Retina (tissue), 1 donor: ENCODE measurements around the gene CIZ1.
A peak's percentile ranks its signal among the peaks of the same experiment; 100 is the strongest.

ENCODE experiments used
- DNase-seq: peaks from one replicate; pipeline ENCODE4 v3.0.0-alpha.2; 2016

Gene CIZ1

DNA sequence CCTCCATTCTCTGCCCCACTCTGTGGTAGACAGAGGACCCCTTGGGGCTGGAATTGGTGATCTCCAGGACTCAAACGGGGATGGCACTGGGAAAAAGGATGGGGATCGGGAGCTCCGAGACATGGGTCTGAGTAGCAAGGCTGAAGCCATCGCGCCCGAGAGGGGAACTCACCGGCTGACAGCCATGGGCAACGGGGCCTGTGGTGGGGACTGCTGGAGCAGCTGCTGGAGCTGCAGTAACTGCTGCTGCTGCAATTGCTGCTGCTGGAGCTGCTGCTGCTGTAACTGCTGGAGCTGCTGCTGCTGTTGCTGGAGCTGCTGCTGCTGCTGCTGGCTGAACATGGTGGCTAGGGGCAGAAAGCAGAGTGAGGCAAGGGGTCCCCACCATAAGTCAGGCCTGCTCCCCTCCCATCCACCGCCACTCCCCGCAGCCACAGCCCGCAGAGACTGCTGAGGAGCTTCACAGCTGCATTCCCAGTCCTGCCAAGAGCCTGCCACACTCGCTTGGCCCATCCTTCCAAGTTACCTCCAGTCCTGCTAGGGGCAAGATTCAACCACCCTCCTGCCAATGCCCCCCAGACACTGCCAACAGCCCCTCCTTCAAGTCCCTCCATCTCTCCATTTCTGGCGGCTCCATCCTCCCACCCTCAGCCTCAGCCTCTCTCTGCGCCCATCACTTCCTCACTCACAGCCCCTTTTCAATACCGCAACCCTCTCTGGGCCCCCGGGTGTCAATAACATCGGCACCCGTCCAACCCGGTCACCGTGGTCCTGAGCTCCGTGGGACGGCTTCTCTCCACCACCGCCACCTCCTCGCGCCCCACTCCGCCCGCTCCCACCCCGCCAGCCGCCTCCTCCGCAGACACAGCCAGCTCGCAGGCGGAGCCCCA lies 611 bp downstream of the CIZ1 start:
- peak; percentile 65 for DNase-seq

GRCh38 chr9:128190013-128190412 lies 1.4 kb downstream of the CIZ1 start:
- DNase-seq: no peak

- DNase-seq: no peak
Measured at GRCh38 chr9:128188209-128188608, 3.2 kb downstream of the CIZ1 start.

DNA sequence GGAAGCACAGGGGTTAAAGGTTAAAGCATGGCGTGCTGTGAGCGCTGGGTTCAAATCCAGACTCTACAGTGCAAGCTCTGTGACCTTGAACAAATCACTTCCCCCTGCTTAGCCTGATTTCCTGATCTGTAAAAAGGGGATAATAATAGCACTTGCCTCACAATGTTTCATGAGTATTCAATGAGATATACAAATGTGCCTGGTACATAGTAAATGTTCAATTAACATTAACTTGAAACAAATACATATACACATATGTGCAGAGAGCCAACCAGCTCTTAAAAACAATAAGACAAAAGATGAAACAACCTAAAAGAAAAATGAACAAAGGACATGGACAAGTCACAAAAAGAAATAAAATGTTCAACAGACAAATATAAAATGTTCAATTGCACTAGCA lies 4.0 kb downstream of the CIZ1 start:
- no peak for DNase-seq

GRCh38 chr9:128185979-128186965 lies 5.1 kb downstream of the CIZ1 start:
- DNase-seq: no peak

GRCh38 chr9:128182893-128183588 lies 8.3 kb downstream of the CIZ1 start:
- no peak for DNase-seq

- peak; percentile 47 for DNase-seq
Measured at GRCh38 chr9:128181480-128181879, 9.9 kb downstream of the CIZ1 start.

DNA sequence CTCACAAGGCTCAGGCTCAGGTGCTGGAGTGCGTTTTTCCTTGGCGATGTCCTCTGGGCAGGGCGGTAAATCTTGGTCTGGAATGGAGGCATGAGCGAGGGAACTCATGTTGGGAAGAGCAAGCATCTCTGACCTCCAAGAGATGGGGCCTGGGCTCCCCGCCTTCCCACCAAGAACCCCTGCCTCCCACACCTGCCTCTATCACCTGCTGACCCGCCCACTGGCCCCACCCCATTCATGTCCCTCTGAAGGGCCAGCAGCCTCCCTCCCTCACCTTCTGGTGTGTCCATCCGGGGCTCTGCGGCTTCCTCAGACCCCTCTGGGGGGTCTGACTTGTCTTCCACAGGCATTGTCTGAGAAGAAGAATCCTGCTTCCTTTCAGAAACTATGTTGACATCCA lies 10.9 kb downstream of the CIZ1 start:
- DNase-seq: no peak

- no peak for DNase-seq
Measured at GRCh38 chr9:128180001-128180400, 11.4 kb downstream of the CIZ1 start.

DNA sequence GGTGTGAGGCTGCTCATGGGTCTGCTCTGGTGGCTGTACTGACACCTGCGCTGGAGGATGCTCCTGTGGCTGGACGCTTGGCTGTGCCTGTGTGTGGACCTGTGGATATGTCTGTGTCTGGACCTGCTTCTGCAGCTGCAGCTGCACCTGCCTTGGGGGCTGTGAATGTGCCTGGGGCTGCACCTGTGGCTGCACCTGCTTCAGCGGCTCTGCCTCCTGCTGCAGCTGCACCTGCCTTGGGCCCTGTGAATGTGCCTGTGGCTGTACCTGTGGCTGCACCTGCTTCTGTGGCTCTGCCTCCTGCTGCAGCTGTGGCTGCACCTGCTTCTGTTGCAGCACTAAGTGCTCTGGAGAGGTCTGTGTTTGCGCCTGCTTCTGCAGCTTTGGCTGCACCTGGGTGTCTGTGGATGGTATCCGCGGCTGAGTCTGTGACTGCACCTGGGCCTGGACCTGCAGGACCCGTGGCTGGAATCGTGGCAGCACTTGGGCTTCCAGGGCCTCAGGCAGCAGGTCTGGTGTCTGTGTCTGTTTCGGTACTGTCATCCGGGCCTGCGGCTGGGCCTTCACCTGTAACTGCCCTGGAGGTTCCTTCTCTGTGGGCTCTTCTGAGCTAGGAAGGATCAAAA lies 12.5 kb downstream of the CIZ1 start:
- no peak for DNase-seq

DNA sequence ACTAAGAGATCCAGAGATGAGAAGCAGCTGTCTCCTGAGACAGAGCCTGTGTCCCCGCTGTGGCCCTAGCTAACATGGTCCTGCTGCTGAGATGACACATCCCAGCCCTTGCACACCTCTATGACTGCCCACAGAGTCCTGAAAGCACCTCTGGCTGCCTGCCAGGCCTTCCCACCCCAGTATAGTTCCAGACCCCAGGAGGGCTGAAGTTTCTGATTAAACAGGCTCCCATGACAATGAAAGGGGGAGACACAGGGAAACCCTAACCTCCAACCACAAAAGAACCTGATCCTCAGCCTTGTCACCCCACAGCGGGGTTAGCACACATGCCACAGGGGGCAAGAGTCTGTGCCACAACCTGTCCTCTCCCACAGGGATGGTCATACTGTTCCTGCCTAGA lies 15.6 kb downstream of the CIZ1 start:
- no peak for DNase-seq

DNA sequence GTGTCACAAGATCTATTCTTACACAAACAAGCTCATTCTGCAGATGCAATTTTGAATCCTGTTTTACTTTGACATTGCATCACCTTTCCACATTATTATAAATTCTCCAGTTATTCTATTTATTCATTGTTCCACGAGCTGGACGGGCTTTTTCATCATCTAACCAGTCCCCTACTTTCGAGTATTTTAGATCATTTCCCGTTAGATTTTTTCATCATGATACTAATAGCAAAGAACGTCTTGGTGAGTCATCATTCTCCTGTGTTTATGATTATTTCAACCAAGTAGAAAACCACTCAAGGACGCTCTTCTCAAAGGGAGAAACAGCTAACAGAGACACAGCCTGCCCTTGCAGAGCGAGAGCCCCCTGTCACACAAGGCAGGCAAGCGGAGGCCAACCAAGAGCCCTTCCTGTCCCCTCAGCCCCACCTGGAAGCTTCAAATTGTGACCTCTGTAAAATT lies 16.2 kb downstream of the CIZ1 start:
- DNase-seq: no peak

GRCh38 chr9:128174062-128174461 lies 17.3 kb downstream of the CIZ1 start:
- no peak for DNase-seq

GRCh38 chr9:128169925-128170324 lies 21.4 kb downstream of the CIZ1 start:
- no peak for DNase-seq

DNA sequence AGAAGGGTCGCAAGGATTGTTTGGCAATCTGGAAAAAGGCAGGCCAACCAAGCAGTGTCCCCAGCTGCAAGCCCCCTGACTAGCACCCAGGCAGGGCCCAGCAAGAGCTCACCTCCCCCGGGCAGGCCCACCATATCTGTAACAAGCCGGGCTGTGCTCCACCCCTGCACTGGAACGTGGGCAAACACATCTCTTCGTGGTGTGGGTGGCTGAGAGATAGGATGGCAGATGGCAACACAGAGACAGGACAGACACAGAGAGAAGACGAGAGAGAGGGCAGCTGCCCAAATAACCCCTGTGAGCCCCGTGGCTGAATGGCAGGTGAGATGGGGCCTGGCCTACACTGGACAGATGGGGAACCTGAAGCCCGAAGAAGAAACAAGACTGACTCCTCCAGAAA lies 21.9 kb downstream of the CIZ1 start:
- no peak for DNase-seq

DNA sequence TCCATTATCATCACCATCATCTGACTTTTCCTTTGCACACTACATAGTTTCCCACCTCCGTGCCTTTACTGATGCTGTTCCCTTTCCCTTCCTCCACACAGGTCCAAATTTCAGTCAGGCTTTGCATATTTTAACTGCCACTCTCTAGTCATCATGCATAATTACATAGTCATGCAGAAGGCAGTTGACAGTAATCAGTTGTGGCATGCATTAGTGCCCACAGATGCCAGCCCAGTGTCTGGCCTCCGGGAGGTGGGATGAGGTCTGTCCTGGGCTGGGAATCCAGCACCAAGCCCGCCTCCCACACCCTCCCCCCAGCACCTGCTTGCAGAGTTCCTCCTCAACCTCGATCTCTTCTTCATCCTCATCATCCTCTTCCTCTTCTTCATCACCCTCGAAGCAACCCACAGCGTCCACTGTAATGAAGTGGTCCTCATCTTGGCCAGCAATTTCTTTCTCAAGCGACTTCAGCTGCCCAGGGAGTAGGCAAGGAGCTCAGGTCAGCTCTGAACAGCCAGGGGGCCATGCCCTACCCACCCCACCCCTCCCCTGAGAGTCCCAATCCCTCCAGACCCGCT lies 22.6 kb downstream of the CIZ1 start:
- peak; percentile 48 for DNase-seq

- DNase-seq: no peak
Measured at GRCh38 chr9:128167209-128167608, 24.2 kb downstream of the CIZ1 start.

DNA sequence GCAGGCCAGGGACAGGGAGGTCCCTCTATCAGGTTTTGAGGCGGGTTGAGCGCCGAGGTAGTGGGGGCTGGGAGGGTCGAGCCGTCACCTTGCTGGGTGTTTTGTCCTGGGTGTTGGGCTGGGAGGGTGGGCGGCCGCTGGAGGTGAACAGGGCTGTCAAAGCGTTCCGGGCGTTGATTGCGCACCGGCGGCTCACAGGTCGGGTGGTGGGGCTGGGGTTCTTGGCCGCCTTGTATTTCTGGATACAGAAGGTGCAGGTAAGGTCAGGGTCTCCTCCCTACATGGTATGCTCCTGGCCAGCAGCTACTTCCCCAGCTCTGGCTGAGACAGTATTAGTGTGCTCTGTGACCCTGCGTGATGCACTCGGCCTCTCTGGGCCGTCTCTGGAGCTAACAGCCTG lies 25.2 kb downstream of the CIZ1 start:
- DNase-seq: no peak

DNA sequence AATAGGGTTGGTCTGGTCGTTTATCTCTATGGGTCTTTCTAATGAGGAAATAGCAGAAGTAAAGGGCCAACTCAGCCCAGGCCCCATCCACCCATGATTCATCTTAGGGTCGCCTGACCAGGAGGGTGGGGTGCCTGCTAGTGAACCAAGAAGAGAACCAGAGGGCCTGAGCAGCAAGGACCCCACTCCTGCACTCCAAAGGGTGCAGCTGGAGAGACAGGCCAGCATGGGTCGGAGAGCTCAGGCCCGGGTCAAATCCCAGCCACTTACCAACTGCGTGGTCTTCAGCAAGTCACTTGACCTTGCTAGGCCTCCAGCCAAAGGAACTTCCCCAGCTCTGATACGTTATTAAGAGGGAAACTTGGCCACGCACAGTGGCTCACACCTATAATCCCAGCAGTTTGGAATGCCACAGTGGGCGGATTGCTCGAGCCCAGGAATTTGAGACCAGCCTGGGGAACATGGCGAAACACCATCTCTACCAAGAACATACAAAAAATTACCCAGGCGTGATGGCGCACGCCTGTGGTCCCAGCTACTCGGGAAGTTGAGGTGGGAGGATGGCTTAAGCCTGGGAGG lies 27.0 kb downstream of the CIZ1 start:
- DNase-seq: no peak

DNA sequence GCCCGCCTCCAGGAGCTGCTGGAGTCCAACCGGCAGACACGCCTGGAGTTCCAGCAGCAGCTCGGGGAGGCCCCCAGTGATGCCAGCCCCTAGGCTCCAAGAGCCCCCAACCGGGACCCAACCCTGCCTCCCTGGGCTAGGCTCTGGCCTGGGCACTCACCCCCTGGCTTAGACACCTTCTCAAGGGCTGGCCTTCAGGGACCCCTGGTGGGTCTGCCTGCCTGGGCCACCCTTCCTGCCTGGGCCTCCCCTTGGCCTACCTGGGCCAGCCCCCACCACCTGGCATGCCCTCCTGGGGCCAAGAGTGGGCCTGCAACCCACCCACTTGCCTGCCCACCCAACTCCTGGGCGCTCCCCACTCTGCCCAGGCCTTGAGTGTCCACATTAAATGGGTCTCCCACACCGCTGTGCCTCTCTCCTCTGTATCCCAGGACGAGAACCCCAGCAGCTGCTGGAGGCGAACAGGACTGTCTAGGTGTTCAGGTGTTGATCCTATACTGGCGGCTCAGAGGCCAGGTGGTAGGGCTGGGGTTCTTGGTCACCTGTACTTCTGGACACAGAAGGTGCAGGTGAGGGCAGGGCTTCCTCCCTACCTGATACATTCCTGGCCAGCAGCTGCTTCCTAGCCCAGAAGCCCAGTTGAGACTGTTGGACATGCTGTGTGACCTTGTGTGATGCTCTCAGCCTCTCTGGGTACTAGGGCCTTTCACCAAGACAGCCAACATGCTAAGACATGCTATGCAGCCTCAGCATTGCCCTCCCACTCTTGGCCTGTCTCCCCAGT lies 27.7 kb downstream of the CIZ1 start:
- no peak for DNase-seq

DNA sequence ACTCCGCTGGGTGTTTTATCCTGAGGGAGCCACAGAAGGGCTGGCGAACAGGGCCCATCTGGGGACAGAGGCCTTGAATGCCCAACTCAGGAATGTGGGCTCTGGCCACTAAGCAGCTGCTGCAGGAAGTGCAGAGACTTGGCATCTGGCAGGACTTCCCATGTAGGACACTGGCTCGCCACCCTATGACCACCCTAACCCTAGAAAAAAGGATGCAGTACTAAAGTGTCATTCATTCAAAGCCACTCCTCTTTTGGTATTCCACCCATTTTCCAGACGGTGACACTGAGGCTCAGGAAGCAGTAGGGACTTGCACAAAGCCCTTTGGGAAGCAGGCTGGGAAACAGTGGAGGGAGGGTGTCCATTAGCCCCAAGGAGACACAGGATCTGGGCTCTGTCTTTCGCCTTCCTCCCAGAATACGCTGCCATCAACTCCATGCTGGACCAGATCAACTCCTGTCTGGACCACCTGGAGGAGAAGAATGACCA lies 28.3 kb downstream of the CIZ1 start:
- no peak for DNase-seq
